Superior temporal gyrus (tissue), 1 donor: Measurements from ENCODE around the gene NELFA.

ENCODE experiments used
- DNase-seq: peaks from one replicate; pipeline ENCODE4 v3.0.0-alpha.2; 2016; ENCODE audit errors: extremely low spot score

Gene NELFA

DNA sequence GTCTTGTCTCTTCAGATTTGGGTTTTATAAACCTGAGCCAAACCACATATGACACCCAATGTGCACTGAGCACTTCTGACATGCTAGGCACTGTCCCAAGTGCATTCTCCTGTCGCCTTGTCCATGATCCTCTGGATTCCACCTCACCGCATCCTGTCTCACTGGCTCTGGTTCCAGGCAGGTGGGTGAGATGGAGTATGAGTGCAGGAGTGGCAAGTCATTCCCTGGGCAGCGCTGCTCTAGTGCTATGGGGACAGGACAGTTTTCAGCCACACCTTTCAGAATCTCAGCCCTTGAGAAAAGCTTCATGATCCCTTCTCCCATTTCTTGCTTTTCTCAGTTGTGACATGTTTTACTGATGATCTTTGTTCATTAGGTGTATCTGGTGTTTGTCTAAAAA is 71.2 kb downstream of the NELFA start:
- no peak for DNase-seq

DNA sequence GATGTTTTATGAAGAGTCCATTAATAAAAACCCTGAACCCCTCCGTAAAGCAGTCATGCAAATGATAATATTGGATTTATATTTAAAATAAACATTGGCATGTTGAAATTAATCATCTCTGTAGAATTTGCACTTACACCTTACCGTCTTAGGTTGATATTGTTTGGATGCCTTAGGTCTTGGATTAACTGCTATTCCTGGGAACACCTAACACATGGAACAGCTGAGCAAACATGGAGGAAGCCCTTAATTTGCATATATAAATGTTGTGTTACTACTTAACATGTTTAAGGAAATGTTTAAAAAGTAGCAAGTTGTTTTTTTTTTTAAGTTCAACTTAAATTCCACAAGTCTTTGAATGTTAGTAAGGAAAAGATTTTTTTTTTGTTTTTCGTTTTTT is 75.1 kb downstream of the NELFA start:
- DNase-seq, result no peak

DNA sequence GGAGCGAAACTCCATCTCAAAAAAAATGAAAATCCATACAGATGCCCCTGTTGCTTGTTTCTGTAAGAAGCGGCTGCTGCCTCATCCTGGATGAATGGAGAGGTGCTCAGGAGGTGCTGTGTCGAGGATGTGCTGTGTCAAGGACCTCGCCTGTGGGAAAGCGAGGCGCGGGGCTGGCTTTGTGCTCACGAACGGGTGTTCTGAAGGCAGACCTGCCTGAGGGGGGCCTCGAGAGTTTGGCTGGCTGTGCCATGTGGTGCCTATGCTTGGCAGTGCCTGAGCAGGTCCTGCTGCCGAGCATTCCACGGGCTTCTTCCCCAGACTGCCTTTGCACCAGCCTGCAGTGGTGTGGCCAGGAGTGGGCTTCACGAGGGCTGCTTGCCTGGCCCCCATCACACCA is 76.0 kb downstream of the NELFA start:
- DNase-seq, result no peak
